Measurements from ENCODE around the gene GABARAP. TPM values are rescaled to one million over a fixed set of nuclear protein-coding genes. Genes with fewer than 3 reads are reported as not detected.

Gene GABARAP
- total and polyA plus RNA-seq, 10 of the 15 experiments (the other 5 are each of a cell fraction or from before 2014, with no cell fraction given), result 134 to 613 (median 285) TPM

DNA sequence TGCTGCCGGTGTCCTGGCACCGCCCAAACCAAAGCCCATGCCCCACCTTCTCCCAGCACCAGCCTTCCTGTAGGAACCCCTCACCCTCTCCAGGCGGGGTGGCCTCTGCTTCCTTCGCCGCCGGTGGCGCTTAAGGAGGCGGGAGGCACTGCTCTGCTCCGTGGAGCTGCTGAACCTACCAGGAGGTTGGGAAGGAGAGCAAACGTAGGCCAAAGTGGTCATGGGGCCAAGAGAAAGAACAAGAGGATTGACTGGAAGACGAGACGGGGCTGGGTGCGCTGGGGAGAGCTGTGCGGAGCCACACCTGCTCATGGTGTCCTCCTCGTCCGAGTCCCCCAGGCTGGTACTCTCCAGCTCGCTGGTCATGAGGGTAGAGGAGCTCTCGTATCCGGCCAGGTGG is 12.7 kb downstream of the GABARAP start:
- Histone ChIP-seq H3K9ac (ENCODE audit: control insufficient read depth, insufficient read depth, low read length) (no peak overlapping the region), H3K9me3 (replicated peaks; ENCODE audit: control insufficient read depth, insufficient read depth, low read length) (no peaks in the 10 kb centered on the region), H3K27me3 (replicated peaks in 1 of 2; ENCODE audit: control insufficient read depth in 2 of 2, insufficient read depth in 2 of 2, low read length in 1 of 2) (no peaks in the 10 kb centered on the region), H3K4me3 (no peak overlapping the region), H3K4me2 (ENCODE audit: control insufficient read depth, insufficient read depth) (no peak overlapping the region), H3K36me3 (ENCODE audit: control insufficient read depth in 2 of 2, insufficient read depth in 2 of 2, low read length in 1 of 2) (peaks cover 19 to 20% of the 10 kb centered on the region in 2 experiments), H3K79me2 (ENCODE audit: control insufficient read depth, insufficient read depth, low read length) (peaks cover 26% of the 10 kb centered on the region), H3K4me1 (ENCODE audit: control insufficient read depth, insufficient read depth, low read length) (peaks cover 6% of the 10 kb centered on the region), H2AFZ (ENCODE audit: control insufficient read depth, low read depth, low read length) (no peak overlapping the region), H4K20me1 (ENCODE audit: control insufficient read depth, insufficient read depth) (no peaks in the 10 kb centered on the region), H3K27ac (ENCODE audit: control insufficient read depth, insufficient read depth) (no peak overlapping the region)
- ChIA-PET POLR2A (interaction anchor here (1.6 kb wide), 1 partner anchor 9 kb away, joined by 8 read pairs; no protein-coding TSS in a partner anchor), SMC1A (ENCODE audit: uncharacterized antibody, unreplicated experiment) (no interaction called here), CTCF (interaction anchor here (6.6 kb wide), 1 partner anchor 9 kb away, joined by 50 read pairs; the partner anchor contains the start of genes ACADVL and DLG4), RAD21 (ENCODE audit: unreplicated experiment) (no interaction called here)
- intact Hi-C loops (cut with micrococcal nuclease; ENCODE audit: unreplicated experiment) (no loop called here), in situ Hi-C loops (cut with MboI) (no loop called here)
- no TSS peak for BruUV-seq (replicated peaks)
- ATAC-seq (no peak), DNase-seq (ENCODE audit: low read depth, low spot score) (no peak), FAIRE-seq (no peak)
- WGBS (ENCODE audit: insufficient coverage, insufficient replicate concordance, low lambda C conversion rate, missing lambda C conversion rate), result 94% methylated on average over 19 of the region's 19 CpGs
- TF ChIP-seq, protein P1, sequence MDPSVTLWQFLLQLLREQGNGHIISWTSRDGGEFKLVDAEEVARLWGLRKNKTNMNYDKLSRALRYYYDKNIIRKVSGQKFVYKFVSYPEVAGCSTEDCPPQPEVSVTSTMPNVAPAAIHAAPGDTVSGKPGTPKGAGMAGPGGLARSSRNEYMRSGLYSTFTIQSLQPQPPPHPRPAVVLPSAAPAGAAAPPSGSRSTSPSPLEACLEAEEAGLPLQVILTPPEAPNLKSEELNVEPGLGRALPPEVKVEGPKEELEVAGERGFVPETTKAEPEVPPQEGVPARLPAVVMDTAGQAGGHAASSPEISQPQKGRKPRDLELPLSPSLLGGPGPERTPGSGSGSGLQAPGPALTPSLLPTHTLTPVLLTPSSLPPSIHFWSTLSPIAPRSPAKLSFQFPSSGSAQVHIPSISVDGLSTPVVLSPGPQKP (IDR thresholded peaks at IDR 0.05; ENCODE audit: low read depth, low read length), result no peak
- TF ChIP-seq RELA (IDR thresholded peaks at IDR 0.05; ENCODE audit: borderline replicate concordance, partially characterized antibody), result no peak
- TF ChIP-seq KLF5 (IDR thresholded peaks at IDR 0.05; ENCODE audit: partially characterized antibody), result no peak
- TF ChIP-seq RAD21 (IDR thresholded peaks at IDR 0.05; ENCODE audit: insufficient read depth, low read depth, low read length), result no peak
- TF ChIP-seq SP1 (IDR thresholded peaks at IDR 0.05; ENCODE audit: low read depth, low read length), result no peak
- no peak for TF ChIP-seq E2F8 (IDR thresholded peaks at IDR 0.05; ENCODE audit: low read depth, partially characterized antibody)
- no peak for TF ChIP-seq FOS (IDR thresholded peaks at IDR 0.05; ENCODE audit: borderline replicate concordance, extremely low read depth, insufficient read length)
- no peak for TF ChIP-seq WRNIP1 (IDR thresholded peaks at IDR 0.05; ENCODE audit: borderline replicate concordance, low read depth, low read length)
- TF ChIP-seq, protein P2, sequence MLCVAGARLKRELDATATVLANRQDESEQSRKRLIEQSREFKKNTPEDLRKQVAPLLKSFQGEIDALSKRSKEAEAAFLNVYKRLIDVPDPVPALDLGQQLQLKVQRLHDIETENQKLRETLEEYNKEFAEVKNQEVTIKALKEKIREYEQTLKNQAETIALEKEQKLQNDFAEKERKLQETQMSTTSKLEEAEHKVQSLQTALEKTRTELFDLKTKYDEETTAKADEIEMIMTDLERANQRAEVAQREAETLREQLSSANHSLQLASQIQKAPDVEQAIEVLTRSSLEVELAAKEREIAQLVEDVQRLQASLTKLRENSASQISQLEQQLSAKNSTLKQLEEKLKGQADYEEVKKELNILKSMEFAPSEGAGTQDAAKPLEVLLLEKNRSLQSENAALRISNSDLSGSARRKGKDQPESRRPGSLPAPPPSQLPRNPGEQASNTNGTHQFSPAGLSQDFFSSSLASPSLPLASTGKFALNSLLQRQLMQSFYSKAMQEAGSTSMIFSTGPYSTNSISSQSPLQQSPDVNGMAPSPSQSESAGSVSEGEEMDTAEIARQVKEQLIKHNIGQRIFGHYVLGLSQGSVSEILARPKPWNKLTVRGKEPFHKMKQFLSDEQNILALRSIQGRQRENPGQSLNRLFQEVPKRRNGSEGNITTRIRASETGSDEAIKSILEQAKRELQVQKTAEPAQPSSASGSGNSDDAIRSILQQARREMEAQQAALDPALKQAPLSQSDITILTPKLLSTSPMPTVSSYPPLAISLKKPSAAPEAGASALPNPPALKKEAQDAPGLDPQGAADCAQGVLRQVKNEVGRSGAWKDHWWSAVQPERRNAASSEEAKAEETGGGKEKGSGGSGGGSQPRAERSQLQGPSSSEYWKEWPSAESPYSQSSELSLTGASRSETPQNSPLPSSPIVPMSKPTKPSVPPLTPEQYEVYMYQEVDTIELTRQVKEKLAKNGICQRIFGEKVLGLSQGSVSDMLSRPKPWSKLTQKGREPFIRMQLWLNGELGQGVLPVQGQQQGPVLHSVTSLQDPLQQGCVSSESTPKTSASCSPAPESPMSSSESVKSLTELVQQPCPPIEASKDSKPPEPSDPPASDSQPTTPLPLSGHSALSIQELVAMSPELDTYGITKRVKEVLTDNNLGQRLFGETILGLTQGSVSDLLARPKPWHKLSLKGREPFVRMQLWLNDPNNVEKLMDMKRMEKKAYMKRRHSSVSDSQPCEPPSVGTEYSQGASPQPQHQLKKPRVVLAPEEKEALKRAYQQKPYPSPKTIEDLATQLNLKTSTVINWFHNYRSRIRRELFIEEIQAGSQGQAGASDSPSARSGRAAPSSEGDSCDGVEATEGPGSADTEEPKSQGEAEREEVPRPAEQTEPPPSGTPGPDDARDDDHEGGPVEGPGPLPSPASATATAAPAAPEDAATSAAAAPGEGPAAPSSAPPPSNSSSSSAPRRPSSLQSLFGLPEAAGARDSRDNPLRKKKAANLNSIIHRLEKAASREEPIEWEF (IDR thresholded peaks at IDR 0.05; ENCODE audit: insufficient replicate concordance, low read depth, low read length), result no peak
- TF ChIP-seq SREBF2 (IDR thresholded peaks at IDR 0.05; ENCODE audit: low read length), result no peak
- TF ChIP-seq SUZ12 (IDR thresholded peaks at IDR 0.05; ENCODE audit: unreplicated experiment), result no peak
- TF ChIP-seq SMARCA5 (IDR thresholded peaks at IDR 0.05), result no peak

Measured in GM12878 (cell line).